GM12878 (cell line): ENCODE measurements around the gene SYTL2. TPM values are rescaled to one million over a fixed set of nuclear protein-coding genes. Genes with fewer than 3 reads are reported as not detected.
"Not testable (repeated sequence)": the region's sequence is repeated elsewhere in the genome, so short reads cannot be mapped to it uniquely, and the experiment has no call there.

Experiments used
- ATAC-seq: fragments of 200-7000 bp; cut with Tn5 transposase; 3 replicates; pipeline ENCODE4 v1.9.1; 2020; ENCODE audit warnings: mild to moderate bottlenecking, moderate library complexity
- BruUV-seq: library from RNA; stranded (reverse); fragments of 400-500 nt; replicated peaks from 2 replicates; lab custom pipeline; 2021; lab: Mats Ljungman, UMichigan
- CTCF ChIA-PET: fragments of 300-600 bp; sonication (Branson Sonifier 250); formaldehyde crosslinking; extraction: SDS; loops from one replicate; lab custom pipeline; 2021; ENCODE audit warnings: inconsistent platforms; lab: Yijun Ruan, JAX
- POLR2A ChIA-PET: fragments of 350-600 bp; formaldehyde crosslinking; extraction: SDS; loops from one replicate; lab custom pipeline; 2021; ENCODE audit warnings: inconsistent platforms; lab: Charles Lee
- RAD21 ChIA-PET: fragments of 300-600 bp; sonication (Branson Sonifier 250); formaldehyde crosslinking; loops from one replicate; lab custom pipeline; 2023; ENCODE audit warnings: antibody characterized with exemption; ENCODE audit not compliant: unreplicated experiment; lab: Charles Lee
- SMC1A ChIA-PET: fragments of 300-600 bp; sonication (Branson Sonifier 250); formaldehyde crosslinking; loops from one replicate; lab custom pipeline; 2023; ENCODE audit not compliant: unreplicated experiment, uncharacterized antibody; lab: Charles Lee
- DNase-seq: peaks from one replicate; pipeline ENCODE4 v3.0.0-alpha.2; 2011; ENCODE audit warnings: low read depth, low spot score
- FAIRE-seq: peaks from 3 replicates; lab custom pipeline; 2011; peaks lifted over from hg19 to GRCh38; lab: Jason Lieb, UNC
- H2AFZ ChIP-seq: 2 replicates; pipeline ENCODE4 v1.6.0; 2011; ENCODE audit warnings: low read depth, low read length, control low read depth; ENCODE audit not compliant: control insufficient read depth
- H3K27ac ChIP-seq: 2 replicates; pipeline ENCODE4 v1.5.1; 2011; ENCODE audit warnings: control low read depth; ENCODE audit not compliant: control insufficient read depth, insufficient read depth
- H3K27me3 ChIP-seq, 2 experiments: replicated peaks in 1 of 2; 2 replicates each; pipeline versions ENCODE4 v1.6.0 to v1.6.1; 2011; ENCODE audit warnings: low read length in 1 of 2; ENCODE audit not compliant: control insufficient read depth in 2 of 2, insufficient read depth in 2 of 2
- H3K36me3 ChIP-seq, 2 experiments: 2 replicates each; pipeline ENCODE4 v1.5.1; 2011; ENCODE audit warnings: low read length in 1 of 2; ENCODE audit not compliant: control insufficient read depth in 2 of 2, insufficient read depth in 2 of 2
- H3K4me1 ChIP-seq: 2 replicates; pipeline ENCODE4 v1.6.1; 2011; ENCODE audit warnings: mild to moderate bottlenecking, low read length, moderate library complexity, mixed read lengths; ENCODE audit not compliant: control insufficient read depth, insufficient read depth
- H3K4me2 ChIP-seq: 2 replicates; pipeline ENCODE4 v1.6.0; 2011; ENCODE audit warnings: control low read depth; ENCODE audit not compliant: control insufficient read depth, insufficient read depth
- H3K4me3 ChIP-seq: fragments of 200-600 bp; sonication (generic); 2 replicates; pipeline ENCODE4 v1.5.1; 2016
- H3K79me2 ChIP-seq: 2 replicates; pipeline ENCODE4 v1.6.0; 2011; ENCODE audit warnings: low read length; ENCODE audit not compliant: control insufficient read depth, insufficient read depth
- H3K9ac ChIP-seq: 2 replicates; pipeline ENCODE4 v1.8.0; 2011; ENCODE audit warnings: low read length, control low read depth, mixed read lengths; ENCODE audit not compliant: control insufficient read depth, insufficient read depth
- H3K9me3 ChIP-seq: replicated peaks from 3 replicates; pipeline ENCODE4 v1.5.1; 2011; ENCODE audit warnings: mild to moderate bottlenecking, low read length; ENCODE audit not compliant: control insufficient read depth, insufficient read depth
- H4K20me1 ChIP-seq: 2 replicates; pipeline ENCODE4 v1.6.0; 2011; ENCODE audit not compliant: control insufficient read depth, insufficient read depth
- CREM ChIP-seq: IDR thresholded peaks from 2 replicates; pipeline ENCODE4 v1.6.1; 2014; ENCODE audit warnings: antibody characterized with exemption, low read depth
- GABPA ChIP-seq: IDR thresholded peaks from 2 replicates; pipeline ENCODE4 v1.6.1; 2014; ENCODE audit warnings: antibody characterized with exemption, low read depth, mild to moderate bottlenecking, inconsistent platforms
- MYC ChIP-seq: IDR thresholded peaks from 2 replicates; pipeline ENCODE4 v1.6.1; 2011; ENCODE audit warnings: mild to moderate bottlenecking, low read length, moderate library complexity, inconsistent platforms; ENCODE audit not compliant: insufficient read depth, insufficient replicate concordance, insufficient read length, severe bottlenecking
- POU2F2 ChIP-seq: IDR thresholded peaks from 3 replicates; pipeline ENCODE4 v1.6.1; 2011; ENCODE audit warnings: low read depth, mild to moderate bottlenecking, low read length, borderline replicate concordance
- RB1 ChIP-seq: fragments of 450-650 bp; formaldehyde crosslinking; IDR thresholded peaks from 2 replicates; pipeline ENCODE4 v1.6.1; 2017; ENCODE audit warnings: mild to moderate bottlenecking, borderline replicate concordance
- SP1 ChIP-seq: IDR thresholded peaks from one replicate; pipeline ENCODE4 v1.6.1; 2011; ENCODE audit warnings: low read depth, low read length
- STAT1 ChIP-seq: fragments of 450-650 bp; conservative IDR thresholded peaks from 2 replicates; pipeline ENCODE4 v1.6.1; 2014; ENCODE audit warnings: antibody characterized with exemption, mild to moderate bottlenecking
- ZNF217 ChIP-seq: fragments of 450-650 bp; IDR thresholded peaks from 2 replicates; pipeline ENCODE4 v1.6.1; 2017; ENCODE audit warnings: antibody characterized with exemption, mild to moderate bottlenecking
- WGBS: methylation state at CpG from one replicate; pipeline ENCODE4 v1.1.6; 2016; ENCODE audit warnings: low lambda C conversion rate; ENCODE audit not compliant: insufficient replicate concordance, insufficient coverage; ENCODE audit errors: missing lambda C conversion rate; 5-methylcytosine and 5-hydroxymethylcytosine counted together
- in situ Hi-C: fragments of 300-500 bp; cut with MboI; formaldehyde crosslinking; loops from 9 replicates; pipeline ENCODE4 v1.14.3; 2018; ENCODE audit warnings: mixed read lengths
- intact Hi-C: fragments of 100-400 bp; cut with micrococcal nuclease; formaldehyde crosslinking; loops from one replicate; pipeline ENCODE4 v1.14.2; 2022; ENCODE audit not compliant: unreplicated experiment
- polyA plus RNA-seq, 11 experiments: library from polyadenylated mRNA; depleted of rRNA in 4 of 11; unstranded in 6 of 11; stranded (reverse) in 5 of 11; fragments of >200 nt; fragmentation: Nextera tagmentation in 4 of 11; fragmentation: Illumina TruSeq in 1 of 11; extraction: Ambion mirVana in 4 of 11; extraction: Trizol in 1 of 11; gene quantifications; 1 replicate in 1 of 11; 2 replicates in 10 of 11; pipeline versions ENCODE4 v1.2.1 to v1.2.3, GENCODE V29; 2011 to 2016; ENCODE audit warnings: inconsistent platforms in 2 of 11, missing spikeins in 2 of 11, low read depth in 1 of 11
- total RNA-seq, 4 experiments: library from RNA; depleted of rRNA in 3 of 4; stranded (reverse); fragments of >200 nt in 3 of 4; fragmentation: Illumina TruSeq in 1 of 4; extraction: Trizol in 1 of 4; gene quantifications; 2 replicates each; pipeline versions ENCODE4 v1.2.1 to v1.2.3, GENCODE V29; 2013 to 2021

Gene SYTL2
- total and polyA plus RNA-seq, 10 of the 15 experiments (the other 5 are each of a cell fraction or from before 2014, with no cell fraction given) = 0.02 to 1.4 (median 0.31) TPM; not detected in 2

DNA sequence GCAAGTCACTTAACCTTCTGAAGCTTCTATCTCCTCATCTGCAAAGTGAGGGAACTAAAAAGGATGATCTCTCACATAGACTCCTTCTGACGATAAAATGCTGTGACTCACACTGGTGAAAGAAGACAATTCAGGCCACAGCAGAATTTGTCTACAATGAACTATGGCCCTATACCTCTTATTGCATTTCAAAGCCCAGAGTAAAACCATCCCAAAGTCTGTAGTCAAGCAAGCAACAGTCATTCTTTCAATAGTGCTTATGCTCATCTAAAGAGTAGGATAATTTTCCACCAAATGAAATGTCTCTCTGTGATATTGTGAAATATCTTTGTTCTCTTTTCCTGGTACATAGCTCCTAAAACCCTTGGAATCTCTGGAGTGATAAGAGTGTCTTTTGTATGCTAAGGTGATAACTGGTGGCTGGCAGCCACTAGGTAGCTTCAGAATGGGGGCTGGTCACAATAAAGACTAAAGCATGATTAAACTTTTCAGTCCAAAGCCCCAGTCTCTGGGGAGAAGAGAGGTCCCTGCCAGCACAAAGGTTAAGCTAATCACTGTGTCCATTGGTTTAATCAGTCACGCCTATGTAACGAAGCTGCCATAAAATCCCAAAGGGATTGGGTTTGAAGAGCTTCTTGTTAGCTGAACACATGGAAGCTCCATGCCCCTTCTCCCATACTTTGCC lies 30.8 kb downstream of the SYTL2 start:
- Histone ChIP-seq H3K9ac (no peak overlapping the region), H2AFZ (no peak overlapping the region), H3K9me3 (no peaks in the 10 kb centered on the region), H3K4me1 (no peaks in the 10 kb centered on the region), H3K27ac (no peak overlapping the region), H3K79me2 (no peaks in the 10 kb centered on the region), H3K36me3 (no peaks in the 10 kb centered on the region), H4K20me1 (no peaks in the 10 kb centered on the region), H3K4me3 (no peak overlapping the region), H3K4me2 (no peak overlapping the region), H3K27me3 (no peaks in the 10 kb centered on the region)
- in situ Hi-C loops = no loop called here
- POLR2A ChIA-PET = no interaction called here
- ATAC-seq = no peak
- no peak for DNase-seq
- whole genome bisulfite sequencing = 37% methylated on average over 3 of the region's 3 CpGs
- RAD21 ChIA-PET = no interaction called here
- intact Hi-C loops = no loop called here
- no peak for FAIRE-seq
- SMC1A ChIA-PET = interaction anchor here (1.0 kb wide), 1 partner anchor 132 kb away, joined by 3 read pairs; no protein-coding TSS in a partner anchor
- TF ChIP-seq RB1 = no peak
- no peak for TF ChIP-seq SP1
- no peak for TF ChIP-seq STAT1
- TF ChIP-seq CREM = no peak
- no peak for TF ChIP-seq ZNF217
- TF ChIP-seq POU2F2 = no peak
- no peak for TF ChIP-seq MYC
- TF ChIP-seq GABPA = no peak
- CTCF ChIA-PET = no interaction called here
- no TSS peak for BruUV-seq

DNA sequence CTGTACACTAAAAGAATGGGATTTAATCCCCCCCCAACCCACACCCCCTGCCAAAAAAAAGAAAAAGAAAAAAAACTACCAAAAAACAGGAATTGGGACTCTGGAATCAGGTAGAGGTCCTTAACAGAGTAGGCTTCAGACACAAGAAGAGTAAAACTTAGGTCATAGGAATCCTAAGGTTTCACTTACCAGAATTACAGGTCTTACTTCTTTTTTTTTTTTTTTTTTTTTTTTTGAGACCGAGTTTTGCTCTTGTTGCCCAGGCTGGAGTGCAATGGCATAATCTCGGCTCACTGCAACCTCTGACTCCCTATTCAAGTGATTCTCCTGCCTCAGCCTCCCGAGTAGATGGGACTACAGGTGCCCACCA lies 33.4 kb downstream of the SYTL2 start:
- SMC1A ChIA-PET, H4K20me1 ChIP-seq, BruUV-seq, H2AFZ ChIP-seq, ATAC-seq, H3K27me3 ChIP-seq, H3K9ac ChIP-seq, H3K9me3 ChIP-seq, DNase-seq, RAD21 ChIA-PET, intact Hi-C loops, H3K36me3 ChIP-seq, H3K4me2 ChIP-seq, CTCF ChIA-PET, FAIRE-seq, POLR2A ChIA-PET, H3K4me3 ChIP-seq, H3K27ac ChIP-seq, H3K79me2 ChIP-seq, H3K4me1 ChIP-seq, in situ Hi-C loops: not testable (repeated sequence)
- 0% methylated on average over 2 of the region's 3 CpGs for whole genome bisulfite sequencing
